ENCODE results near the gene IL18. TPM values are rescaled to one million over a fixed set of nuclear protein-coding genes. Genes with fewer than 3 reads are reported as not detected.
"Not testable (repeated sequence)": the region's sequence is repeated elsewhere in the genome, so short reads cannot be mapped to it uniquely, and the experiment has no call there.

The IL18 gene
- total and polyA plus RNA-seq, 2 donors: 7.3 to 22.4 TPM

DNA sequence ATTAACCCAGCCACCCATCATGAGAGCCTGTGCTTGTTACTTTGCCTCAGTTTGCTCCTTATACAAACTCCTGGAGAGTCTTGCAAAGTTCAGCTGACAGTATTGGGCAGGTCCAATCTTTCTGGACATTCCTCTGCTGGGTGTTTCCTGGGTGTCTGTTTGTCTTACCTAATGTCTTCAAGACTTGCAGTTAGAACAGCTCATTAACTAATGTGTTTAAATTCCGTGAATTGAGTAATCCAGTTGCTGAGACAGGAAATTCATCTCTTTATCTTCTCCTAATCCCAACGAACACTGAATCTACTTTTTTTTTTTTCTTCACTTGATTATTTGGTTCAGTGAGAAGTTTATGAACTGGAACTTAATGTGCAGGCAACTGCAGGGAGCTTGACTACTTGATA lies 32.1 kb upstream of the IL18 start:
- Histone ChIP-seq H3K27ac (ENCODE audit: low read depth in 1 of 2, low read length in 1 of 2) (no peak overlapping the region), H3K27me3 (ENCODE audit: control insufficient read depth in 2 of 2, insufficient read depth in 1 of 2, low read length in 1 of 2) (no peaks in the 10 kb centered on the region), H3K36me3 (ENCODE audit: control insufficient read depth in 2 of 2, insufficient read depth in 2 of 2, low read length in 1 of 2) (no peaks in the 10 kb centered on the region), H3K4me3 (ENCODE audit: low read length in 2 of 2) (no peak overlapping the region), H3K4me1 (ENCODE audit: control insufficient read depth in 2 of 2, insufficient read depth in 2 of 2, low read length in 2 of 2) (no peaks in the 10 kb centered on the region), H3K9me3 (ENCODE audit: control insufficient read depth in 2 of 2, insufficient read depth in 1 of 2, low read length in 1 of 2) (no peaks in the 10 kb centered on the region)
- no peak for DNase-seq (ENCODE audit: low read depth in 6 of 9, low spot score in 9 of 9)
- WGBS: 82% methylated on average over 2 of the region's 2 CpGs

DNA sequence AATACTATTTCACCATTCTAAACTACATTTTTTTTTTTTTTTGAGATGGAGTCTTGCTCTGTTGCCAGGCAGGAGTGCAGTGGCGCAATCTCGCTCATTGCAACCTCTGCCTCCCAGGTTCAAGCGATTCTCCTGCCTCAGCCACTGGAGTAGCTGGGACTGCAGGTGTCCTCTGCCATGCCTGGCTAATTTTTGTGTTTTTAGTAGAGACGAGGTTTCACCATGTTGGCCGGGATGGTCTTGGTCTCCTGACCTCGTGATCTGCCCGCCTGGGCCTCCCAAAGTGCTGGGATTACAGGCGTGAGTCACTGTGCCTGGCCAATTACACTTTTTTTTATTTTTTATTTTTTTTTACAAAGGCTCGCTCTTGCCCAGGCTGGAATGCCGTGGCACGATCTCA lies 31.2 kb upstream of the IL18 start:
- H3K36me3 ChIP-seq (ENCODE audit: control insufficient read depth in 2 of 2, insufficient read depth in 2 of 2, low read length in 1 of 2); H3K9me3 ChIP-seq (ENCODE audit: control insufficient read depth in 2 of 2, insufficient read depth in 1 of 2, low read length in 1 of 2); H3K4me1 ChIP-seq (ENCODE audit: control insufficient read depth in 2 of 2, insufficient read depth in 2 of 2, low read length in 2 of 2); H3K4me3 ChIP-seq (ENCODE audit: low read length in 2 of 2); DNase-seq (ENCODE audit: low read depth in 6 of 9, low spot score in 9 of 9); H3K27me3 ChIP-seq (ENCODE audit: control insufficient read depth in 2 of 2, insufficient read depth in 1 of 2, low read length in 1 of 2); H3K27ac ChIP-seq (ENCODE audit: low read depth in 1 of 2, low read length in 1 of 2): not testable (repeated sequence)
- WGBS: 90% methylated on average over 11 of the region's 11 CpGs

DNA sequence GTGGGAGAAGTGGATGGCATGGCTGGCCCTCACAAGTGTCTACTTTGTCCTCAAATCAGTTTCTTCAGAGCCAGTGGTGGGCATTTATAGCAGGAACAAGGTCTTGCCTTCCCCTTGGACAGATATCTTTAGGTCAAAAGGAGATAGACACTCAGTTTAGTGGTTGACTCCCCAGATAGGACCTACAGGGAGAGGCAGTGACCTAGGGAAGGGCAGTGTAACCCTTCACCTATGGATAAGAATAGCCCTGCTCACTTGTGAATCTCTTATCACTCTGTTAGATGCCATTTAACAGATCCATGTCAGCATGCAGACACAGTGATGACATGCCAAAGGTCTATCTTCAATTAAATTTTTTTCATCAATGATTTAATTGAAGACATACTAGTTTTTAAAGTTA lies 22.4 kb upstream of the IL18 start:
- Histone ChIP-seq H3K4me1 (ENCODE audit: control insufficient read depth in 2 of 2, insufficient read depth in 2 of 2, low read length in 2 of 2) (no peaks in the 10 kb centered on the region), H3K27ac (ENCODE audit: low read depth in 1 of 2, low read length in 1 of 2) (no peak overlapping the region)

DNA sequence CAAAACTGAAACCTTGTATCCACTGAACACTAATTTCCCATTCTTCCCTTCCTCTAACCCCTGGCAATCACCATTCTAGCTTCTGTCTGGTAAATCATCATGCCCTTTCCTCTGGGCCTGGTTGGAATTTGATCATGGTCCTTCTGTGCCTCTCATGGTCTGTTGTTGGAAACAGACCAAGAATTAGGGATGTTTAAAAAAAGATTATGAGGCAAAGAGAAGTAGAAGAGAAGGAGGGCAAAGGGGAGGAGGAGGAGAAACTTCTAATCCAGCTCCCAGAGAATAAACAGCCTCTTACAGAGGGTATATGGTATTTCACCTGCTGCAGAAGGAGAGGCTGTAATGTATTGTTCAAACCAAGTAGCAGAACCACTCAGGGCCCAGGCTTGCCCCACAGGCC lies 22.0 kb upstream of the IL18 start:
- DNase-seq (ENCODE audit: low read depth in 6 of 9, low spot score in 9 of 9): no peak
- H3K27ac ChIP-seq (ENCODE audit: low read depth in 1 of 2, low read length in 1 of 2): no peak overlapping the region
- H3K27me3 ChIP-seq (ENCODE audit: control insufficient read depth in 2 of 2, insufficient read depth in 1 of 2, low read length in 1 of 2): no peaks in the 10 kb centered on the region
- H3K36me3 ChIP-seq (ENCODE audit: control insufficient read depth in 2 of 2, insufficient read depth in 2 of 2, low read length in 1 of 2): no peaks in the 10 kb centered on the region
- H3K9me3 ChIP-seq (ENCODE audit: control insufficient read depth in 2 of 2, insufficient read depth in 1 of 2, low read length in 1 of 2): no peaks in the 10 kb centered on the region
- no peaks in the 10 kb centered on the region for H3K4me1 ChIP-seq (ENCODE audit: control insufficient read depth in 2 of 2, insufficient read depth in 2 of 2, low read length in 2 of 2)
- no peak overlapping the region for H3K4me3 ChIP-seq (ENCODE audit: low read length in 2 of 2)

More for the DNA sequence above, 22.4 kb upstream of the IL18 start:
- Histone ChIP-seq H3K27me3 (ENCODE audit: control insufficient read depth in 2 of 2, insufficient read depth in 1 of 2, low read length in 1 of 2) (no peaks in the 10 kb centered on the region), H3K4me3 (ENCODE audit: low read length in 2 of 2) (no peak overlapping the region), H3K36me3 (ENCODE audit: control insufficient read depth in 2 of 2, insufficient read depth in 2 of 2, low read length in 1 of 2) (no peaks in the 10 kb centered on the region), H3K9me3 (ENCODE audit: control insufficient read depth in 2 of 2, insufficient read depth in 1 of 2, low read length in 1 of 2) (no peaks in the 10 kb centered on the region)
- no peak for DNase-seq (ENCODE audit: low read depth in 6 of 9, low spot score in 9 of 9)

DNA sequence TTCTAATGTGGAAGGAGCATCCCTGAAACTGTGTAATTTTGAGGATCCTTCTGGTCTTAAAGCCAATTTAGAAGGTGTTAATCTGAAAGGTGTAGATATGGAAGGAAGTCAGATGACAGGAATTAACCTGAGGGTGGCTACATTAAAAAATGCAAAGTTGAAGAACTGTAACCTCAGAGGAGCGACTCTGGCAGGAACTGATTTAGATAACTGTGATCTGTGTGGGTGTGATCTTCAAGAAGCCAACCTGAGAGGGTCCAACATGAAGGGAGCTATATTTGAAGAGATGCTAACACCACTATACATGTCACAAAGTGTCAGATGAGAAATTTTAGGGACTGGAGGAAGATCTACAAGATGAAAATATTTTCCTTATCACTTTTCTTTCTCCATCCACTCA lies 19.0 kb upstream of the IL18 start:
- Histone ChIP-seq H3K9me3 (ENCODE audit: control insufficient read depth in 2 of 2, insufficient read depth in 1 of 2, low read length in 1 of 2) (no peaks in the 10 kb centered on the region), H3K27ac (ENCODE audit: low read depth in 1 of 2, low read length in 1 of 2) (no peak overlapping the region), H3K36me3 (ENCODE audit: control insufficient read depth in 2 of 2, insufficient read depth in 2 of 2, low read length in 1 of 2) (no peaks in the 10 kb centered on the region), H3K4me1 (ENCODE audit: control insufficient read depth in 2 of 2, insufficient read depth in 2 of 2, low read length in 2 of 2) (no peaks in the 10 kb centered on the region), H3K4me3 (ENCODE audit: low read length in 2 of 2) (no peak overlapping the region), H3K27me3 (ENCODE audit: control insufficient read depth in 2 of 2, insufficient read depth in 1 of 2, low read length in 1 of 2) (no peaks in the 10 kb centered on the region)
- no peak for DNase-seq (ENCODE audit: low read depth in 6 of 9, low spot score in 9 of 9)
- WGBS: 19% methylated on average over 1 of the region's 1 CpG

DNA sequence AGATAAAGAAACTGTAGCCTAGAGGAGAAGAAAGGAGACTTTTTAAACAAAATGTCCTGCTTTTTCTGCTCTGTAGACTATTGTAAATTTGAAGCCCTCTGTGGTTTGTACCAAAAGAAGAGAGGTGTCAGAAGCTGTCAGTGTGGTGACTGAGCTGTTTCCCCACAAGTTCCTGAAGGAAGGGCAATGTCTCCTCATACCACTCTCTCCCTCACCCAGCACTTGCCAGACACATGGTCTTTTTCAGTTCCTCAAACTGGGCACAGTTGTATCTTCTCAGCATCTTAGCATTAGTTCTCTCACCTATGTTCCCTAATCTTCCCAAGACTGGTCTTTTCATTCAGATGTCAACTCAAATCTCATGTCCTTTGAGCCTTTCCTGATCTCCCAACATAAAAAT lies 15.7 kb upstream of the IL18 start:
- Histone ChIP-seq H3K27ac (ENCODE audit: low read depth in 1 of 2, low read length in 1 of 2) (no peak overlapping the region), H3K27me3 (ENCODE audit: control insufficient read depth in 2 of 2, insufficient read depth in 1 of 2, low read length in 1 of 2) (no peaks in the 10 kb centered on the region), H3K4me3 (ENCODE audit: low read length in 2 of 2) (no peak overlapping the region), H3K4me1 (ENCODE audit: control insufficient read depth in 2 of 2, insufficient read depth in 2 of 2, low read length in 2 of 2) (no peaks in the 10 kb centered on the region), H3K36me3 (ENCODE audit: control insufficient read depth in 2 of 2, insufficient read depth in 2 of 2, low read length in 1 of 2) (no peaks in the 10 kb centered on the region), H3K9me3 (ENCODE audit: control insufficient read depth in 2 of 2, insufficient read depth in 1 of 2, low read length in 1 of 2) (no peaks in the 10 kb centered on the region)
- peak in 1 of 9 donors; percentile 8 for DNase-seq (ENCODE audit: low read depth in 6 of 9, low spot score in 9 of 9)

DNA sequence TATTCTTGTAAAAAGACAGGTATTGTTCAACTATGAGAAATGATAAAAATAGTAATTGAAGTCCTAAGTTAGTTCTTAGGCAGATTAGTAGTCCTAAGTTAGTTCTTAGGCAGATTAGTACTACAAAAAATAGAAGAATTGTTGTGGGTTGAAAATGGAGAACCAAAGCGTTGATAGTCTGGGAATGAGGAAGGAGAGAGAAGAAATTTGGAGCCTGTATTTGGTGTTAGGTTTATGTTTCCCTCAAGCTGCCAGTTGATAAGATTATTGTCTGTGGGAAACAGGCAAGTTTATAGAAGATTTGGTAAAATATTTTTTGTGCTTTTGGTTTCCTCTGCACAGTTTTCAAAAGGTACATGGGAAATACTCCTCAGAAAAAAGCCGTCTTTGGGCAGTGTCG lies 15.0 kb upstream of the IL18 start:
- DNase-seq (ENCODE audit: low read depth in 6 of 9, low spot score in 9 of 9): no peak
- H3K27me3 ChIP-seq (ENCODE audit: control insufficient read depth in 2 of 2, insufficient read depth in 1 of 2, low read length in 1 of 2): no peaks in the 10 kb centered on the region
- no peak overlapping the region for H3K27ac ChIP-seq (ENCODE audit: low read depth in 1 of 2, low read length in 1 of 2)
- no peaks in the 10 kb centered on the region for H3K9me3 ChIP-seq (ENCODE audit: control insufficient read depth in 2 of 2, insufficient read depth in 1 of 2, low read length in 1 of 2)
- H3K36me3 ChIP-seq (ENCODE audit: control insufficient read depth in 2 of 2, insufficient read depth in 2 of 2, low read length in 1 of 2): no peaks in the 10 kb centered on the region
- H3K4me3 ChIP-seq (ENCODE audit: low read length in 2 of 2): no peak overlapping the region
- WGBS: 21% methylated on average over 3 of the region's 3 CpGs
- H3K4me1 ChIP-seq (ENCODE audit: control insufficient read depth in 2 of 2, insufficient read depth in 2 of 2, low read length in 2 of 2): no peaks in the 10 kb centered on the region

DNA sequence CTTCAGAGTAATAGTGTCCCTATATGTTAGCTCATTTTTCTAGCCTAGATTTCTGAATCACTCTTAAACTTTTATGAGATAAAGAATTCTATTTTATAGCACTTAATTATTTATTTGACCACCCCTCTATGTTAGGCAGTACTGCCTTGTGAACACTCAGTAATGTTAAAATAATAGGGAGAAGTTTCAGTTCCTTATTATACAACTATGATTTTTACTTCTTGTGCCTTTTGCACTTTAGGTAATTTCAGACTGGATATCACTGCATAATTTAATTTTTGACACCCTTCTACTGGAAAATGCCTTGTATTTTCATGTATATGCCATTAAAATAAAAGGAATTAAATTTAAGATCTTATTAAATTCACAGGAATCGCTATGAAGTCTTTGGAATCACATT lies 14.5 kb upstream of the IL18 start:
- DNase-seq (ENCODE audit: low read depth in 6 of 9, low spot score in 9 of 9): no peak
- Histone ChIP-seq H3K27me3 (ENCODE audit: control insufficient read depth in 2 of 2, insufficient read depth in 1 of 2, low read length in 1 of 2) (no peaks in the 10 kb centered on the region), H3K27ac (ENCODE audit: low read depth in 1 of 2, low read length in 1 of 2) (no peak overlapping the region), H3K36me3 (ENCODE audit: control insufficient read depth in 2 of 2, insufficient read depth in 2 of 2, low read length in 1 of 2) (no peaks in the 10 kb centered on the region), H3K4me3 (ENCODE audit: low read length in 2 of 2) (no peak overlapping the region), H3K9me3 (ENCODE audit: control insufficient read depth in 2 of 2, insufficient read depth in 1 of 2, low read length in 1 of 2) (no peaks in the 10 kb centered on the region), H3K4me1 (ENCODE audit: control insufficient read depth in 2 of 2, insufficient read depth in 2 of 2, low read length in 2 of 2) (no peaks in the 10 kb centered on the region)
- WGBS: 98% methylated on average over 1 of the region's 1 CpG

DNA sequence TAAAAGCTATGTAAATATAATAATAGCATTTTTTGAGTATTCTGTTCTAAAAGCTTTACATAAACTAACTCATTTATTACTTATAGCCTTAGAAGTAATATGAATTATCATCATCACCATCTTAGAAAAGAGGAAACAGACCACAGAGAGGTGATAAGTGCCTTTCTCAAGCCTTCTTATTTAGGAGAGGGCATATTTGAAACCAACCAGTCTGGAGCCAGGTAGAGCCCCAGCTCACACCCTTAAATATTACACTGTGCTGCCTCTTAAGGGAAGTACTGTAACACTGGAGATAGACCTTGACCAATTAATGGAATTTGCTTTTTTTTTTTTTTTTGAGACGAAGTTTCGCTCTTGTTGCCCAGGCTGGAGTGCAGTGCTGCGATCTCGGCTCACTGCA lies 13.7 kb upstream of the IL18 start:
- no peaks in the 10 kb centered on the region for H3K27me3 ChIP-seq (ENCODE audit: control insufficient read depth in 2 of 2, insufficient read depth in 1 of 2, low read length in 1 of 2)
- WGBS: 77% methylated on average over 4 of the region's 4 CpGs

DNA sequence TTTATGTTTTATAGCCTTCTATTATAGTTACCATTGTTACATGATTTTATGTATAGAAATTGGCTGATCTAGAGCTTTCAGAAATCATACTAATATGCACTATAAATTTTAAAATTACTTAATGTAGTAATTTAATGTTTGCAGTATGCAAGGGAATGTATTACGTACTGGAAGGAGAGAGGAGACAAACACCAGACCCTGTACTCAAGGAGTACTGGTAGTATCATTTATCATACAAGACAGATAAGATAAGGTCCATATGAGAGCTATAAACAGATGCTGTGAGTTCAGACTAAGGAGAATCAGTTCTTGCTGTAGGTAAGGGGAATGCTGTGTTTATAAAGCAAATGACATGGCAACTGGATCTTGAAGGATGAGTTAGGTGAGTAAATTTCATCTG lies 12.2 kb upstream of the IL18 start:
- Histone ChIP-seq H3K4me1 (ENCODE audit: control insufficient read depth in 2 of 2, insufficient read depth in 2 of 2, low read length in 2 of 2) (no peaks in the 10 kb centered on the region), H3K27me3 (ENCODE audit: control insufficient read depth in 2 of 2, insufficient read depth in 1 of 2, low read length in 1 of 2) (no peaks in the 10 kb centered on the region), H3K27ac (ENCODE audit: low read depth in 1 of 2, low read length in 1 of 2) (no peak overlapping the region), H3K36me3 (ENCODE audit: control insufficient read depth in 2 of 2, insufficient read depth in 2 of 2, low read length in 1 of 2) (no peaks in the 10 kb centered on the region), H3K4me3 (ENCODE audit: low read length in 2 of 2) (no peak overlapping the region), H3K9me3 (ENCODE audit: control insufficient read depth in 2 of 2, insufficient read depth in 1 of 2, low read length in 1 of 2) (no peaks in the 10 kb centered on the region)
- 100% methylated on average over 1 of the region's 1 CpG for WGBS
- no peak for DNase-seq (ENCODE audit: low read depth in 6 of 9, low spot score in 9 of 9)

More for the DNA sequence above, 13.7 kb upstream of the IL18 start:
- H3K4me3 ChIP-seq (ENCODE audit: low read length in 2 of 2): no peak overlapping the region
- no peak overlapping the region for H3K27ac ChIP-seq (ENCODE audit: low read depth in 1 of 2, low read length in 1 of 2)
- no peaks in the 10 kb centered on the region for H3K36me3 ChIP-seq (ENCODE audit: control insufficient read depth in 2 of 2, insufficient read depth in 2 of 2, low read length in 1 of 2)
- DNase-seq (ENCODE audit: low read depth in 6 of 9, low spot score in 9 of 9): no peak
- H3K4me1 ChIP-seq (ENCODE audit: control insufficient read depth in 2 of 2, insufficient read depth in 2 of 2, low read length in 2 of 2): no peaks in the 10 kb centered on the region
- no peaks in the 10 kb centered on the region for H3K9me3 ChIP-seq (ENCODE audit: control insufficient read depth in 2 of 2, insufficient read depth in 1 of 2, low read length in 1 of 2)
